NCI-H2196 treated with DMSO at 0.1 percent for 48 hours (cell line): Measurements from ENCODE around the gene LSMEM2.

Experiments used
- DNase-seq: peaks from one replicate; lab custom pipeline; 2025; ENCODE audit not compliant: unreplicated experiment; lab: John Stamatoyannopoulos, UW

LSMEM2 gene

GRCh38 chr3:50320853-50321335 lies 42.0 kb downstream of the LSMEM2 start:
- no peak for DNase-seq

DNA sequence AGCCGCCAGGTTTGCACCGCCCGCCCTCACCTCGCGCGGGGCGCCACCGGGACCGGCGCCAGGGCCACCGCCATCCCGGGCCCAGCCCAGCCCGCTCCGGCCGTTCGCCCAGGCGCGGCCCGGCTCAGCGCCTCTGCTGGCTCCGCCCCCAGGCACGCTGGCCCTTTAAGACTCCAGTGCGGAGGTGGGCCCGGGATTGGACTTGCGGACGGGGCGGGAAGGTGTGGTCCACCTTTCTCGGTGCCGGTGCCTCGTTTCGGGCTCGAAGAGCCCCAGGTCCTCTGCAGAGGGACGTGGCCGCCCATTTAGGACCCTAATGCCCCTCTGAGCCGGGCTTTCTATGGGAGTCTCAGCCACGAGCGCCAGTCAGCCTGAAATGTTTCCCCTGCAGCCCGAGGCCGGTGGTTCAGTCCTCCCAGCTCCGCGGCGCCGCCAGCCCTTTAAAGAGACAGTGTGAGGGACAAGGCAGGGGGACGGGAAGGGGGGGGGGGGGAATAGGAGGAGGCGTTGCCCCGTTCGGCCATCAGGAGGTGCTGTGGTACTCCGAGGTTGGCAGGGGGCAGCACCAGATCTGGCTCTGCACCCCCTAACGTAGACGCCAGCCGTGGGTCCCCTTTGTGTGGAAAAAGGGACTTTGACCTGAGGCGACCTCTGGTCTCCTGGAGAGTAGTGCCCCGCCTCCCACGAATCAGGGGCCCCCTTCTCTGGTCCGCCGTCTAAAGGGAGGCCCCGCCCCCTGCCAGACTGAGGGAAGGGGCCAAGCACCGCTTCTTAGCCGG lies 42.6 kb downstream of the LSMEM2 start:
- DNase-seq, result peak; percentile 69

- no peak for DNase-seq
Measured at GRCh38 chr3:50322115-50322385, 43.2 kb downstream of the LSMEM2 start.

DNA sequence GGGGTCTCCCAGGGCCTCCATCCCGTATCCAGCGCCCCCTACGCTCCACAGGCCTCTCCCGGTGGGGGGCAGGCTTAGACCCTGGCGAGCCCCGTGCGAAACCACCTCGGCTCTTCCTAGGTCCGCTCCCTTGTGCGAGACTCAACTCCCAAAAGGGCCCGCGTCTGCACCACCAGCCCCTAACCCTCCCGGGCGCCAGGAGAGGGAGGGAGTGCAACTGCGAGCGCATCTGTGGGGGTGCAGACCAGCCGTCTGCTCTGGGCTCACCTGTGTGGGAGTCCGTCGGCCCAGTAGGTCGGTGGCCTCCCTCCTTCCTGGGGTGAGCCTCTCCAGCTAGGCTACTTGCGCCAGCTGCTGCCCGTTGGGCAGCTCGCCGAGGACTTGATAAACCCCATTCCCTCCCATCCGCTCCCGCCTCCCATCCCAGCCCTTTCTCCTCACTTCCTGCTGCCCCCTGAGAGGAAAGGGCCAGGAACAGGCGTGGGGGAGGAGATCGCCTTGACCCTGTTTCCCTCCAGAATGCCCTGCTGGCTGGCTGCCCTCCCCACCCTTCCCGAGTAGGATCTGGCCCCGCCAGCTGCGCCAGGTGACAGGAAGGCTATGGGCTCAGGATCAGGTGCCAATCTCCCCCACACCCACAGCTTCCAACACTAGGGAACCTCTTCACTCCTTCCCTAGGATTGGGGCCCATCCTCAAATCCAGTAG lies 43.7 kb downstream of the LSMEM2 start, which contains the start of gene HYAL2:
HYAL2 (minus strand) TSS at position 360 of the 706 bp plus-strand sequence. CDS start 2,256 bp downstream, outside the sequence.
- peak; percentile 48 for DNase-seq

DNA sequence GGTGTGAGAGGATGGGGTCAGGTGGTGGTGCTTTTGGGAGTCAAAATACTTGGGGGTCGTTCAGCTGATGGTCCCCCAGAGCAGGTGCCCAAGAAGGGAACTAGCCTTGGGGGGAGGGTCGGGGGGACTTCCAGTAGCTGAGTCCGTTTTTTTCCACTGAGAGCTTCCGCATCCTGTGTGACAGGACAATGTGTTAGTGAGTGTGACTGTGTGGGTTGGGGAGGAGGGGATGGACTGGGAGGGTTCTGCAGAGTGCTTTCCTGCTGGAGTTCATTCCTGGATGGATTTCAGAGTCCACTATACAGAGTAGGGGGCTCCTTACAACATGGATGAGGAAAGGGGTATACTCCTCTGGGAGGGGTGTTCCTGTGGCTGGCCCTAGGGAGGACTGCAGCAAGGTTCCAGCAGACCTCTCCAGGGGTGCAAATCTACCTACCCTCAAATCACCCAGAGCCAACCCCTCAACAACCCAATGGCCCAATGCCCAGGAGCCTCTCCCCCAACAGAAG lies 44.3 kb downstream of the LSMEM2 start:
- no peak for DNase-seq

- DNase-seq, result no peak
Measured at GRCh38 chr3:50323614-50324199, 44.8 kb downstream of the LSMEM2 start.

- no peak for DNase-seq
Measured at GRCh38 chr3:50324351-50325112, 45.6 kb downstream of the LSMEM2 start.

GRCh38 chr3:50325113-50325480 lies 46.2 kb downstream of the LSMEM2 start:
- no peak for DNase-seq

GRCh38 chr3:50325497-50326181 lies 46.8 kb downstream of the LSMEM2 start:
- no peak for DNase-seq

- no peak for DNase-seq
Measured at GRCh38 chr3:50326182-50326541, 47.3 kb downstream of the LSMEM2 start.

DNA sequence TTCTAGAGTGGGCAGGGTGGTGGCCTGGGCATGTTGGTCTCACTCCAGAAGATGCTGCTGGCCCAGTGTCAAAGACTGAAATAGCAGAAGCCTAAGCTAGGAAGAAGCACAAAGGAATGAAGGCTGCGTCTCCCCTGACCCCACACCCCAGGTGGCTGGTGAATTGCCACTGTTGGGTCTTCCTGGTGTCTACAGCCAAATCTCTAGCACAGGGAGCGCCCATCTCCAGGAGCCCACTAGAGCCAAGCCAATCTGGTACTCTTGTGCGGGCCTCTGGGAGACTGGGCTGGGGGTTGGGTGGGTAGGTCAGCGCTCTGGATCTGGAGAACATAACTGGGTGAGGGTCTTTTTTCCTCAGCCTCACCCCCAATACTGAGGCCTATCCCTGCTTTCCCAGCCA lies 48.2 kb downstream of the LSMEM2 start:
- no peak for DNase-seq

GRCh38 chr3:50327943-50328691 lies 49.2 kb downstream of the LSMEM2 start, which contains the start of gene TUSC2:
Gene TUSC2, minus strand, starts transcription at chr3:50328223. Its CDS starts 124 bp downstream, at chr3:50328099.
- peak; percentile 58 for DNase-seq

- DNase-seq, result no peak
Measured at GRCh38 chr3:50330330-50330729, 51.4 kb downstream of the LSMEM2 start.

DNA sequence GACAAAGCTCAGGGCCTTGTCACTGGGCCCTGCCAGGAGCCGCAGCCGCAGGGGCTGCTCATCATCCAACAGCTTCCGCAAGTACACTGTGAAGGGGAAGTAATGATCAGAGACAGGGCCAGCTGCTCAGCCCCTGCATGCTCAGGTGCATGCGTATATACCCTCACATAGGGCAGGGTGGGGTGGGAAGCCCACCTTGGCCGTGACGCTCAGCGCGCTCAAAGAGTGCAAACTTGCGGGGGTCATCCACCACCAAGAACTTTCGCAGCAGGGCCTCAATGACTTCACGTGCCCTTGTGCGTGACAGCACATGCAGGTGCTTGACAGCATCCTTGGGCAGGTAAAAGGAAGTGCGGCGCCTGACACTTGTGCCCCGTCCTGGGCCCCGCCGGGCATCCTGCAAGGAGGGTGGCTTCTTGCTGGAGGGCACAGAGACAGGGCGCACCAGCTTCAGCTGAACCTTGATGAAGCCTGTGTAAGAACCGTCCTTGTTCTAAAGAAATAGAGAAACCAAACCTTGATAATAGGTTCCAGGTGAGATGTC lies 52.5 kb downstream of the LSMEM2 start:
- no peak for DNase-seq

DNA sequence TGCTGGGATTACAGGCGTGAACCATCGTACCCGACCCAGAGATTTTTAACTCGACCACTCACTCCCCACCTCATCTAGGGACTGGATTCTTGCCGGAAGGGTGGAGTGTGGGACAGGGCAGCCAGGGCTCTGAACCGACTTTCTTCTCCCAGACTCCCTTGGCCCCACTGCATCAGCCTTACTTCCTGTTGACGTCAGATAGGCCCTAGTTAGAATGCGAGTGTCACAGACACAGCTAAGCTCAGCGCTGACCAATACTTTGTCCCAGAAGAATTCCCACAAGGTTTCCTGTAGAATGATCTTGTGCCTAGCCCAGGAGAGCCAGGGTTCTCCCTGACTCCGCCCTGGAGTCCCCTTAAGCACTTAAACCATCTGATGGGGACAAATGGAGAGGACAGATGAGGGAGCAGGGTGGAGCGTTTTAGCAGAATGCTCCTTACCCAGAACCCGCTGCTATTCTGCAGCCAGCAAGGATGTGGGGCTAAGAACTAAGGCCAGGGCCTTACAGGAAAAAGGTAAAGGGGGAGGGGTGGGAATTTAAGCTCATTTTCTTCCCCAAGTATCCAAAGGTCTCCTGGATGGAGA lies 54.9 kb downstream of the LSMEM2 start:
- DNase-seq, result no peak

DNA sequence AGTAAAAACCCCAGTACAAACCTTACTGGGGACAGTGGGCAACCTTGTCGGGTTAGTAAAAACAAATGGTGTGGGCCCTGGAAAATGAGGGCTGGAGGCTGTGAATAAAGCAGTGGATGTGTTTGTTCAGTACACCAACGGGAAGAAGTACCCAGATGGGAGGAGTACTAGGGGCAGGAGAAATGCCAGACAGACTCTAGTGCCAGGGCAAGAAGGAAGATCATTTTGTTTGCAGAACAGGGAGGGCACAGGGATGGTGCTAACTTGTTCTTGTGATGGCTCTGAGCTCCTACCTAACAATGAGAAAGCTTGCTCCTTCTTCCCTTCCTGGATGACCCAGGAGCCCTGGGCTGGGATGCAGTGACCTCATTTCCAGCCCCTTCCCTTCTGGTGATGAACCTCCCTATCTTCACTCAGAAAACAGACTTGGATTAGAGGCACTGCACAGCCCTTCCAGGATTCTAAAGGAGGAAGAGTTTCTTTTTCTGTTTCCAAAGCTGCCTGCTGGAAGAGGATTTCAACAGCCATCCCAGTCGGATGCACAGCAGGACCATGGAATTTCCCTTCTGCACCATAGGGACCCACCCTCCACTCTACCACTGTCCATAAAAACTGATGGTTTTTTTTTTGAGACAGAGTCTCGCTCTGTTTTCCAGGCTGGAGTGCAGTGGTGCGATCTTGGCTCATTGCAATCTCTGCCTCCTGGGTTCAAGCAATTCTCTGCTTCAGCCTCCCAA lies 55.6 kb downstream of the LSMEM2 start:
- DNase-seq, result no peak

GRCh38 chr3:50336452-50337174 lies 57.7 kb downstream of the LSMEM2 start:
- no peak for DNase-seq
